Kidney epithelial cell (primary cell): Measurements from ENCODE around the gene ZCWPW2. TPM values are rescaled to one million over a fixed set of nuclear protein-coding genes. Genes with fewer than 3 reads are reported as not detected.

ENCODE experiments used
- total RNA-seq: library from RNA; depleted of rRNA; stranded (reverse); fragments of >200 nt; gene quantifications from 2 replicates; pipeline ENCODE4 v1.2.3, GENCODE V29; 2015

The ZCWPW2 gene
- total RNA-seq, 1 donor from 2014 or later, result 0.13 TPM

Other genes with a start within 250 kb of the ZCWPW2 start
- 4.9 and 20.1 TPM in 2 replicates for gene CMC1, start 107.1 kb upstream of the ZCWPW2 start, total RNA-seq
- gene AZI2, start 103 bp downstream of the ZCWPW2 start, total RNA-seq, result 40.4 and 57.1 TPM in 2 replicates